ENCODE data around the gene GDE1.

GRCh38 chr16:19499481-19499880 is 22.4 kb downstream of the GDE1 start:
- TF ChIP-seq CTCF (IDR thresholded peaks at IDR 0.05; ENCODE audit: low read length) (no peak), EZH2phosphoT487 (IDR thresholded peaks at IDR 0.05; ENCODE audit: low read length) (no peak), EZH2 (optimal IDR thresholded peaks at IDR 0.05; ENCODE audit: low read depth, low read length) (no peak)

All from MM.1S (cell line).